ENCODE measurements around the gene PCDHB8. TPM values are rescaled to one million over a fixed set of nuclear protein-coding genes. Genes with fewer than 3 reads are reported as not detected.
"Not testable (repeated sequence)": the region's sequence is repeated elsewhere in the genome, so short reads cannot be mapped to it uniquely, and the experiment has no call there.

Gene PCDHB8
- total RNA-seq, 1 donor from 2014 or later, result 8.6 TPM

- not testable (repeated sequence) for DNase-seq
These were observed 6.7 kb downstream of the PCDHB8 start for GRCh38 chr5:141184117-141184855.

GRCh38 chr5:141186897-141187512 lies 9.4 kb downstream of the PCDHB8 start, which contains the start of gene PCDHB9:
TSS of gene PCDHB9 (plus strand) at chr5:141187161. CDS start at chr5:141187319, 158 bp downstream.
- no peak for DNase-seq

- not testable (repeated sequence) for DNase-seq
These were observed 11.1 kb downstream of the PCDHB8 start for GRCh38 chr5:141188682-141189081.

GRCh38 chr5:141189131-141189530 lies 11.5 kb downstream of the PCDHB8 start:
- not testable (repeated sequence) for DNase-seq

- DNase-seq, result no peak
These were observed 14.6 kb downstream of the PCDHB8 start, which contains the start of gene PCDHB10 for GRCh38 chr5:141192110-141192725. TSS of gene PCDHB10 (plus strand) at chr5:141192353. CDS start at chr5:141192553, 200 bp downstream.

- not testable (repeated sequence) for DNase-seq
These were observed 16.7 kb downstream of the PCDHB8 start for GRCh38 chr5:141194332-141194731.

- no peak for DNase-seq
These were observed 18.8 kb downstream of the PCDHB8 start for GRCh38 chr5:141196363-141196762.

GRCh38 chr5:141199359-141200235 lies 22.0 kb downstream of the PCDHB8 start, which contains the start of gene PCDHB11:
TSS of gene PCDHB11 (plus strand) at chr5:141199627. CDS start at chr5:141199775, 148 bp downstream.
- DNase-seq, result no peak

GRCh38 chr5:141201126-141201525 lies 23.5 kb downstream of the PCDHB8 start:
- not testable (repeated sequence) for DNase-seq

- not testable (repeated sequence) for DNase-seq
These were observed 24.1 kb downstream of the PCDHB8 start for GRCh38 chr5:141201646-141202045.

- DNase-seq, result no peak
These were observed 30.9 kb downstream of the PCDHB8 start, which contains the start of gene PCDHB12 for GRCh38 chr5:141208478-141208877. TSS of gene PCDHB12 (plus strand) at chr5:141208719. CDS start at chr5:141208908, 189 bp downstream.

GRCh38 chr5:141210281-141210680 lies 32.7 kb downstream of the PCDHB8 start:
- DNase-seq, result not testable (repeated sequence)

GRCh38 chr5:141210849-141211248 lies 33.3 kb downstream of the PCDHB8 start:
- DNase-seq, result not testable (repeated sequence)

- DNase-seq, result not testable (repeated sequence)
These were observed 36.2 kb downstream of the PCDHB8 start, which contains the start of gene PCDHB13 for GRCh38 chr5:141213656-141214339. TSS of gene PCDHB13 (plus strand) at chr5:141213919. CDS start at chr5:141214124, 205 bp downstream.

- not testable (repeated sequence) for DNase-seq
These were observed 37.0 kb downstream of the PCDHB8 start for GRCh38 chr5:141214583-141214982.

- DNase-seq, result not testable (repeated sequence)
These were observed 37.9 kb downstream of the PCDHB8 start for GRCh38 chr5:141215504-141215903.

GRCh38 chr5:141216035-141216434 lies 38.4 kb downstream of the PCDHB8 start:
- not testable (repeated sequence) for DNase-seq

- DNase-seq, result no peak
These were observed 45.7 kb downstream of the PCDHB8 start, which contains the start of gene PCDHB14 for GRCh38 chr5:141223112-141223783. TSS of gene PCDHB14 (plus strand) at chr5:141223343. CDS start at chr5:141223506, 163 bp downstream.

GRCh38 chr5:141224844-141225243 lies 47.3 kb downstream of the PCDHB8 start:
- not testable (repeated sequence) for DNase-seq

- not testable (repeated sequence) for DNase-seq
These were observed 47.8 kb downstream of the PCDHB8 start for GRCh38 chr5:141225421-141225820.

Measured in occipital lobe (tissue), 2 donors.